Neural progenitor cell (in vitro differentiated cells): ENCODE data around the gene RMDN2. TPM values are rescaled to one million over a fixed set of nuclear protein-coding genes. Genes with fewer than 3 reads are reported as not detected.

Experiments used
- DNase-seq: peaks from one replicate; pipeline ENCODE4 v3.0.0-alpha.2; 2016; ENCODE audit warnings: low spot score
- H2AFZ ChIP-seq: fragments of 200-600 bp; sonication (generic); replicated peaks from 2 replicates; pipeline ENCODE4 v1.6.1; 2016; ENCODE audit warnings: antibody characterized with exemption
- H3F3A ChIP-seq: fragments of 200-600 bp; sonication (generic); 2 replicates; pipeline ENCODE4 v1.6.1; 2016; ENCODE audit warnings: antibody characterized with exemption, low read depth
- H3K27ac ChIP-seq: fragments of 200-600 bp; sonication (generic); 2 replicates; pipeline ENCODE4 v1.5.1; 2016; ENCODE audit warnings: mild to moderate bottlenecking
- H3K27me3 ChIP-seq: fragments of 200-600 bp; sonication (generic); 2 replicates; pipeline ENCODE4 v1.6.1; 2016; ENCODE audit warnings: mild to moderate bottlenecking, moderate library complexity
- H3K36me3 ChIP-seq: fragments of 200-600 bp; sonication (generic); 2 replicates; pipeline ENCODE4 v1.5.1; 2016
- H3K4me1 ChIP-seq: fragments of 200-600 bp; sonication (generic); 2 replicates; pipeline ENCODE4 v1.6.1; 2016; ENCODE audit warnings: mixed run types
- H3K4me2 ChIP-seq: fragments of 200-600 bp; sonication (generic); 2 replicates; pipeline ENCODE4 v1.6.1; 2016
- H3K4me3 ChIP-seq: fragments of 200-600 bp; sonication (generic); 2 replicates; pipeline ENCODE4 v1.5.1; 2016
- H3K79me2 ChIP-seq: fragments of 200-600 bp; sonication (generic); 2 replicates; pipeline ENCODE4 v1.6.1; 2016; ENCODE audit warnings: low read depth
- H3K9ac ChIP-seq: fragments of 200-600 bp; sonication (generic); 2 replicates; pipeline ENCODE4 v1.6.1; 2016
- H3K9me3 ChIP-seq: fragments of 200-600 bp; sonication (generic); 2 replicates; pipeline ENCODE4 v1.5.1; 2016; ENCODE audit warnings: low read depth
- H4K20me1 ChIP-seq: fragments of 200-600 bp; sonication (generic); 2 replicates; pipeline ENCODE4 v1.6.1; 2016; ENCODE audit warnings: low read depth
- H3K27ac Mint-ChIP-seq: 3 replicates; pipeline ENCODE4 v1.8.0; 2021; ENCODE audit warnings: mixed read lengths
- H3K27me3 Mint-ChIP-seq: 2 replicates; pipeline ENCODE4 v1.8.0; 2022; ENCODE audit warnings: low read depth, mild to moderate bottlenecking, inconsistent platforms, moderate library complexity, mixed read lengths; ENCODE audit not compliant: insufficient read depth
- H3K36me3 Mint-ChIP-seq: 3 replicates; pipeline ENCODE4 v1.8.0; 2021; ENCODE audit warnings: mixed read lengths
- H3K4me1 Mint-ChIP-seq: 3 replicates; pipeline ENCODE4 v1.8.0; 2021; ENCODE audit warnings: mixed read lengths
- H3K4me3 Mint-ChIP-seq: 3 replicates; pipeline ENCODE4 v1.8.0; 2021; ENCODE audit warnings: mild to moderate bottlenecking, moderate library complexity, mixed read lengths
- H3K9me3 Mint-ChIP-seq: 3 replicates; pipeline ENCODE4 v1.8.0; 2020; ENCODE audit warnings: mixed read lengths
- CTCF ChIP-seq: fragments of 200-600 bp; sonication (generic); IDR thresholded peaks from 2 replicates; pipeline ENCODE4 v1.5.1; 2017; ENCODE audit warnings: antibody characterized with exemption, mild to moderate bottlenecking
- EZH2 ChIP-seq: fragments of 200-600 bp; sonication (generic); IDR thresholded peaks from 2 replicates; pipeline ENCODE4 v1.6.1; 2017; ENCODE audit warnings: antibody characterized with exemption, mild to moderate bottlenecking, moderate library complexity
- EZH2phosphoT487 ChIP-seq: fragments of 200-600 bp; sonication (generic); IDR thresholded peaks from 2 replicates; pipeline ENCODE4 v1.6.1; 2017; ENCODE audit warnings: antibody characterized with exemption
- total RNA-seq: library from RNA; depleted of rRNA; stranded (reverse); fragments of >200 nt; gene quantifications from 2 replicates; pipeline ENCODE4 v1.2.3, GENCODE V29; 2015; ENCODE audit warnings: low replicate concordance

The RMDN2 gene
- total RNA-seq, 1 donor from 2014 or later = 10.3 TPM

DNA sequence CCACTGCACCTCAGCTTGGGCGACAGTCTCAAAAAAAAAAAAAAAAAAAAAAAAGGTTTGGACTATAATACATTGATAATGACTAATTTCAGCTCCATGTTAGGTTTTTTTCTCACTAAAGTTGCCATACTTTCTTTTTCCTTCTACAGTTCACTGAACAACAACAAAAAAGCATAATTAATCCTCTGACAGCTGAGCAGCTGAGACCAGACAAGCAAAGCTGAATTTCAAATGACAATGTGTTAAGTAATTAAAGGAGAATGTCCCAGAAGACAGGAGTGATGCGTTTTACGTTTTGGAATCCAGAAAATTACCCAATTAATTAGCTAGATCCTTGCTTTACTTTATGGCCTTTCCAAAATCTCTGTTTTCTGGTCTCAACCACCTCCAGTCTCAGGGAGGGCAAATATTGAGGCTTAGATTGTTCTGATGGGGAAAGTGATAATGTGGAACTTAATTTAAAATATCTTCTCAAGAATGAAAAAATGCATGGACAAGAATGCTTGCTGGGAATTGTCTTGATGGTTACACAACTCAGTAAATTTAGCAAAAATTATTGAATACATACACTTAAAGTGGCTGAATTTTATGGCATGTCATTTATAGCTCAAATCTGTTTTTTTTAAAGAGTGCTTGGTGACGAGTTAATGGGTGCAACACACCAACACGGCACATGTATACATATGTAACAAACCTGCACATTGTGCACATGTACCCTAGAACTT lies 17.4 kb upstream of the RMDN2 start:
- no peak overlapping the region for H3K9ac ChIP-seq
- Mint-ChIP-seq H3K27me3 (no peaks in the 10 kb centered on the region), H3K36me3 (no peaks in the 10 kb centered on the region), H3K27ac (no peak overlapping the region), H3K4me3 (no peak overlapping the region), H3K9me3 (no peaks in the 10 kb centered on the region), H3K4me1 (peaks cover 6% of the 10 kb centered on the region)
- H3K4me3 ChIP-seq = no peak overlapping the region
- no peaks in the 10 kb centered on the region for H4K20me1 ChIP-seq
- no peak for DNase-seq
- no peaks in the 10 kb centered on the region for H3F3A ChIP-seq
- no peaks in the 10 kb centered on the region for H3K79me2 ChIP-seq
- no peaks in the 10 kb centered on the region for H3K36me3 ChIP-seq
- no peaks in the 10 kb centered on the region for H3K4me1 ChIP-seq
- no peak overlapping the region for H3K4me2 ChIP-seq
- H3K9me3 ChIP-seq = no peaks in the 10 kb centered on the region
- H3K27ac ChIP-seq = no peak overlapping the region
- no peak overlapping the region for H2AFZ ChIP-seq
- TF ChIP-seq CTCF = no peak
- TF ChIP-seq EZH2 = no peak
- no peak for TF ChIP-seq EZH2phosphoT487
- no peaks in the 10 kb centered on the region for H3K27me3 ChIP-seq

GRCh38 chr2:37911296-37911873 lies 13.7 kb upstream of the RMDN2 start:
- H4K20me1 ChIP-seq = no peaks in the 10 kb centered on the region
- no peak overlapping the region for H3K27ac ChIP-seq
- no peaks in the 10 kb centered on the region for H3K9me3 ChIP-seq
- no peaks in the 10 kb centered on the region for H3K79me2 ChIP-seq
- TF ChIP-seq EZH2phosphoT487 = no peak
- TF ChIP-seq CTCF = no peak
- TF ChIP-seq EZH2 = no peak
- no peaks in the 10 kb centered on the region for H3K36me3 ChIP-seq
- H3K27me3 ChIP-seq = no peaks in the 10 kb centered on the region
- H2AFZ ChIP-seq = no peak overlapping the region
- DNase-seq = no peak
- Mint-ChIP-seq H3K27me3 (peaks cover 9% of the 10 kb centered on the region), H3K4me3 (no peak overlapping the region), H3K27ac (no peak overlapping the region), H3K9me3 (no peaks in the 10 kb centered on the region), H3K4me1 (peaks cover 6% of the 10 kb centered on the region), H3K36me3 (no peaks in the 10 kb centered on the region)
- H3K4me2 ChIP-seq = no peak overlapping the region
- H3K4me3 ChIP-seq = no peak overlapping the region
- no peaks in the 10 kb centered on the region for H3K4me1 ChIP-seq
- H3F3A ChIP-seq = no peaks in the 10 kb centered on the region
- H3K9ac ChIP-seq = no peak overlapping the region

- Histone ChIP-seq H4K20me1 (no peaks in the 10 kb centered on the region), H3K9ac (no peak overlapping the region), H3K79me2 (no peaks in the 10 kb centered on the region), H3K27ac (no peak overlapping the region), H3K4me2 (no peak overlapping the region), H3K9me3 (no peaks in the 10 kb centered on the region), H3F3A (no peaks in the 10 kb centered on the region), H3K27me3 (no peaks in the 10 kb centered on the region), H3K4me3 (no peak overlapping the region), H3K4me1 (no peaks in the 10 kb centered on the region), H2AFZ (no peak overlapping the region), H3K36me3 (no peaks in the 10 kb centered on the region)
- no peaks in the 10 kb centered on the region for H3K9me3 Mint-ChIP-seq
- H3K4me3 Mint-ChIP-seq = no peak overlapping the region
- H3K36me3 Mint-ChIP-seq = no peaks in the 10 kb centered on the region
- H3K27ac Mint-ChIP-seq = no peak overlapping the region
- H3K27me3 Mint-ChIP-seq = peaks cover 9% of the 10 kb centered on the region
- no peak for DNase-seq
- H3K4me1 Mint-ChIP-seq = peaks cover 6% of the 10 kb centered on the region
- no peak for TF ChIP-seq EZH2
- no peak for TF ChIP-seq EZH2phosphoT487
- no peak for TF ChIP-seq CTCF
These were observed 13.0 kb upstream of the RMDN2 start for GRCh38 chr2:37912056-37912455.
